Measurements from ENCODE around the gene UPK1A.
A peak's percentile ranks its signal among the peaks of the same experiment; 100 is the strongest.

DNA sequence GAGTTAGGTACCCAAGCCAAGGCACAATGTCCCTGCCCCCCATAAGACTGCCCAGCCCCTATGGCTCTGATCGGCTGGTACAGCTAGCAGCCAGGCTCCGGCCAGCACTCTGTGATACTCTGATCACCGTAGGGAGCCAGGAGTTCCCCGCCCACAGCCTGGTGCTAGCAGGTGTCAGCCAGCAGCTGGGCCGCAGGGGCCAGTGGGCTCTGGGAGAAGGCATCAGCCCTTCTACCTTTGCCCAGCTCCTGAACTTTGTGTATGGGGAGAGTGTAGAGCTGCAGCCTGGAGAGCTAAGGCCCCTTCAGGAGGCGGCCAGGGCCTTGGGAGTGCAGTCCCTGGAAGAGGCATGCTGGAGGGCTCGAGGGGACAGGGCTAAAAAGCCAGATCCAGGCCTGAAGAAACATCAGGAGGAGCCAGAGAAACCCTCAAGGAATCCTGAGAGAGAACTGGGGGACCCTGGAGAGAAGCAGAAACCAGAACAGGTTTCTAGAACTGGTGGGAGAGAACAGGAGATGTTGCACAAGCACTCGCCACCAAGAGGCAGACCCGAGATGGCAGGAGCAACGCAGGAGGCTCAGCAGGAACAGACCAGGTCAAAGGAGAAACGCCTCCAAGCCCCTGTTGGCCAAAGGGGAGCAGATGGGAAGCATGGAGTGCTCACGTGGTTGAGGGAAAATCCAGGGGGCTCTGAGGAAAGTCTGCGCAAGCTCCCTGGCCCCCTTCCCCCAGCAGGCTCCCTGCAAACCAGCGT is 48.5 kb downstream of the UPK1A start:
- TF ChIP-seq POLR2AphosphoS5 (IDR thresholded peaks at IDR 0.05; ENCODE audit: low read depth, low read length) = peak; percentile 12; the same call in 1 of the 2 replicates
- no peak for TF ChIP-seq SPI1 (IDR thresholded peaks at IDR 0.05; ENCODE audit: low read depth, low read length)
- TF ChIP-seq POLR2A (IDR thresholded peaks at IDR 0.05; ENCODE audit: low read depth, low read length) = no peak
- TF ChIP-seq PAX5 (IDR thresholded peaks at IDR 0.05; ENCODE audit: insufficient read depth, low read length, severe bottlenecking) = no peak
- TF ChIP-seq POU2F2 (IDR thresholded peaks at IDR 0.05; ENCODE audit: low read depth, low read length) = no peak
